GM19395 (cell line): ENCODE results near the gene MSMO1.
"Not testable (repeated sequence)": the region's sequence is repeated elsewhere in the genome, so short reads cannot be mapped to it uniquely, and the experiment has no call there.

Experiments used
- ATAC-seq: cut with Tn5 transposase; IDR thresholded peaks from one replicate; pipeline ENCODE4 v1.9.1; 2021; ENCODE audit warnings: mild to moderate bottlenecking, moderate library complexity; ENCODE audit not compliant: unreplicated experiment

Gene MSMO1

GRCh38 chr4:165327211-165328100 lies at the start of gene MSMO1:
Gene MSMO1 (plus strand): TSS chr4:165327669. CDS start chr4:165333371, 5,702 bp downstream.
- ATAC-seq: peak; percentile 97

GRCh38 chr4:165279531-165279930 lies 47.9 kb upstream of the MSMO1 start:
- ATAC-seq: not testable (repeated sequence)

GRCh38 chr4:165284697-165285096 lies 42.8 kb upstream of the MSMO1 start:
- ATAC-seq: not testable (repeated sequence)

GRCh38 chr4:165286619-165287340 lies 40.7 kb upstream of the MSMO1 start:
- ATAC-seq: peak; percentile 87

- peak; percentile 65 for ATAC-seq
Measured at GRCh38 chr4:165288226-165288625, 39.2 kb upstream of the MSMO1 start.

- peak; percentile 27 for ATAC-seq
Measured at GRCh38 chr4:165288639-165289422, 38.6 kb upstream of the MSMO1 start.

- ATAC-seq: no peak
Measured at GRCh38 chr4:165289423-165289785, 38.1 kb upstream of the MSMO1 start.

- ATAC-seq: no peak
Measured at GRCh38 chr4:165293061-165293460, 34.4 kb upstream of the MSMO1 start.

- ATAC-seq: no peak
Measured at GRCh38 chr4:165293927-165294649, 33.4 kb upstream of the MSMO1 start.

GRCh38 chr4:165294907-165295306 lies 32.6 kb upstream of the MSMO1 start:
- peak; percentile 96 for ATAC-seq

- ATAC-seq: no peak
Measured at GRCh38 chr4:165297626-165298025, 29.8 kb upstream of the MSMO1 start.

GRCh38 chr4:165299399-165300060 lies 27.9 kb upstream of the MSMO1 start:
- no peak for ATAC-seq

- ATAC-seq: peak; percentile 89
Measured at GRCh38 chr4:165301833-165302232, 25.6 kb upstream of the MSMO1 start.

- no peak for ATAC-seq
Measured at GRCh38 chr4:165302658-165303057, 24.8 kb upstream of the MSMO1 start.

GRCh38 chr4:165308166-165308565 lies 19.3 kb upstream of the MSMO1 start:
- ATAC-seq: no peak

GRCh38 chr4:165308606-165309005 lies 18.9 kb upstream of the MSMO1 start:
- no peak for ATAC-seq

- no peak for ATAC-seq
Measured at GRCh38 chr4:165309456-165309855, 18.0 kb upstream of the MSMO1 start.

- ATAC-seq: no peak
Measured at GRCh38 chr4:165312506-165312905, 15.0 kb upstream of the MSMO1 start.

- no peak for ATAC-seq
Measured at GRCh38 chr4:165319030-165319429, 8.4 kb upstream of the MSMO1 start.

- ATAC-seq: no peak
Measured at GRCh38 chr4:165319509-165319908, 8.0 kb upstream of the MSMO1 start.
